ENCODE results near the gene C19orf44. TPM values are rescaled to one million over a fixed set of nuclear protein-coding genes. Genes with fewer than 3 reads are reported as not detected.

Gene C19orf44
- polyA plus RNA-seq, 5 donors, result 13.1 to 19.2 (median 15.5) TPM

Other genes with a start within 250 kb of the C19orf44 start
- 10 to 100 TPM; 15.3 to 47.8 (median 31.4) TPM for gene KLF2, start 171.6 kb upstream of the C19orf44 start, polyA plus RNA-seq (ENCODE audit: insufficient read depth in 1 of 5, insufficient read length in 5 of 5, low replicate concordance in 1 of 5)
- gene EPS15L1, start 24.4 kb upstream of the C19orf44 start, polyA plus RNA-seq (ENCODE audit: insufficient read depth in 1 of 5, insufficient read length in 5 of 5, low replicate concordance in 1 of 5), result 10 to 100 TPM; 26.8 to 35.5 (median 33.4) TPM
- under 1 TPM in 1 of 5 donors, not detected in 4; 0.14 TPM for gene CALR3, start 227 bp upstream of the C19orf44 start, polyA plus RNA-seq (ENCODE audit: insufficient read depth in 1 of 5, insufficient read length in 5 of 5, low replicate concordance in 1 of 5)
- gene CHERP, start 46.0 kb downstream of the C19orf44 start, polyA plus RNA-seq (ENCODE audit: insufficient read depth in 1 of 5, insufficient read length in 5 of 5, low replicate concordance in 1 of 5), result 10 to 100 TPM; 29.2 to 52.3 (median 39.9) TPM
- 10 to 100 TPM; 37.8 to 52.5 (median 43.5) TPM for gene SLC35E1, start 76.0 kb downstream of the C19orf44 start, polyA plus RNA-seq (ENCODE audit: insufficient read depth in 1 of 5, insufficient read length in 5 of 5, low replicate concordance in 1 of 5)
- 10 to 100 TPM in 1 of 5 donors, 1 to 10 TPM in 4; 6.6 to 10.2 (median 8.0) TPM for gene MED26, start 131.8 kb downstream of the C19orf44 start, polyA plus RNA-seq (ENCODE audit: insufficient read depth in 1 of 5, insufficient read length in 5 of 5, low replicate concordance in 1 of 5)
- 100 to 1,000 TPM in 3 of 5 donors, 10 to 100 TPM in 2; 90.5 to 106 (median 100) TPM for gene SMIM7, start 163.8 kb downstream of the C19orf44 start, polyA plus RNA-seq (ENCODE audit: insufficient read depth in 1 of 5, insufficient read length in 5 of 5, low replicate concordance in 1 of 5)
- gene TMEM38A, start 164.7 kb downstream of the C19orf44 start, polyA plus RNA-seq (ENCODE audit: insufficient read depth in 1 of 5, insufficient read length in 5 of 5, low replicate concordance in 1 of 5), result 1 to 10 TPM; 3.2 to 8.9 (median 3.8) TPM
- under 1 TPM; 0.07 to 0.69 (median 0.47) TPM for gene NWD1, start 223.5 kb downstream of the C19orf44 start, polyA plus RNA-seq (ENCODE audit: insufficient read depth in 1 of 5, insufficient read length in 5 of 5, low replicate concordance in 1 of 5)

Measured in right lung (tissue), 5 donors.